GM18505 (cell line): Measurements from ENCODE around the gene SPECC1L.
"Not testable (repeated sequence)": the region's sequence is repeated elsewhere in the genome, so short reads cannot be mapped to it uniquely, and the experiment has no call there.

Experiments used
- ATAC-seq: cut with Tn5 transposase; IDR thresholded peaks from one replicate; pipeline ENCODE4 v1.9.1; 2021; ENCODE audit not compliant: unreplicated experiment
- POLR2A ChIP-seq: IDR thresholded peaks from 4 replicates; pipeline ENCODE4 v1.6.1; 2011; ENCODE audit warnings: borderline replicate concordance; ENCODE audit not compliant: insufficient read depth, insufficient read length; ENCODE audit errors: extremely low read depth

The SPECC1L gene

DNA sequence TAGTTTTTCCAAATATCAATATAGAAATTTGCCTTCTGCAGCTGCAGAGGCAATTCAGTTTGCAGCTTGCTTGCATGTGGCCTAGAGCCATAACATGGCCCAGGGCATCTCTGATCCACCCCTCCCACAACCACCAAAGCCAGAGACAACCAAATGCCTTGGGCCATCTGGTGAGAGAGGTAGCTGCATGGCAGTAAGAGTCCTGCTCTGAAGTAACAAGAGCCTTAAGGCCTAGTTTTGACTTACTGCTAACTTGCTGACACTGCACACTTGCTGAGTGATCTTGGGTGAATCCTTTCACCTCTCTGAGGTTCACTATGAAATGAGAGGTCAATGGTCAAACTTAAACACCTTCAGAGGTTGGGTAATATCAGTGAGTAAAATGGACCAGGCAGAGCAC lies 4.9 kb upstream of the SPECC1L start:
- ATAC-seq: no peak
- TF ChIP-seq POLR2A: no peak

DNA sequence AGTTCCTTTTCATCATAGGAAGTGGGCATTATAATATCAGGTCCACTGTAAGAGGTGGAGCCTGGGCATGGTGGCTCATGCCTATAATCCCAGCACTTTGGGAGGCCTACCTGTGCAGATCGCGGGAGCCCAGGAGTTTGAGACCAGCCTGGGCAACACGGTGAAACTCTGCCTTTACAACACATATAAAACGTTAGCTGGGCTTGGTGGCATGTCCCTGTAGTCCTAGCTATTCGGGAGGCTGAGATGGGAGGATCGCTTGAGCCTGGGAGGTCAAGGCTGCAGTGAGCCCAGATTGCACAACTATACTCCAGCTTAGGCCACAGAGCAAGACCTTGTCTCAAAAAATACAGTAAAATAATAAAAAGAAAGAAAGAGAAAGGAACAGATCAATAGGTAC lies 4.1 kb upstream of the SPECC1L start:
- ATAC-seq: not testable (repeated sequence)

DNA sequence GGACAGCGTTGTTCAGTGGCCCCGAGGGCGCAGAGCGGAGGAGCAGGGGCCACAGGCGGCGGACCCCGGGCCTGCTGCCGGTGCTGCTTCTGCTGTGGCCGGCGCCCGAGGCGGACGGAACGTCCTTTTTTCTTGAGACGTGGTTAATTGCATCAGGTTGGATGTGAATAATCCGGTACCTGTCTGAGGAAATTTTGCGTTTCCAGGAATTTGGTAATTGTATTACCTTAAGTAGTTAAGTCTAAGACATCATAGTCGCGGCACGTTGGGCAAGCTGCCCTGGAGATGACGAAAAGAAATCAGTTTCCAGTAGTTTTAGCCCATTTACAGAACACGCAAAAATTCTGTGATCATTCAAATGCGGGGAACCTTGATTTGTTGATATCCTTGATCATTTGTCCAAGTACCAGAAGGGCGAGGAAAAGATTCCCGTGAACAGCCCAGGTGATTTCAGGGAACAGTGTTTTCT lies 789 bp downstream of the SPECC1L start:
- ATAC-seq: no peak
- no peak for TF ChIP-seq POLR2A

GRCh38 chr22:24273031-24273430 lies 2.4 kb downstream of the SPECC1L start:
- not testable (repeated sequence) for ATAC-seq

DNA sequence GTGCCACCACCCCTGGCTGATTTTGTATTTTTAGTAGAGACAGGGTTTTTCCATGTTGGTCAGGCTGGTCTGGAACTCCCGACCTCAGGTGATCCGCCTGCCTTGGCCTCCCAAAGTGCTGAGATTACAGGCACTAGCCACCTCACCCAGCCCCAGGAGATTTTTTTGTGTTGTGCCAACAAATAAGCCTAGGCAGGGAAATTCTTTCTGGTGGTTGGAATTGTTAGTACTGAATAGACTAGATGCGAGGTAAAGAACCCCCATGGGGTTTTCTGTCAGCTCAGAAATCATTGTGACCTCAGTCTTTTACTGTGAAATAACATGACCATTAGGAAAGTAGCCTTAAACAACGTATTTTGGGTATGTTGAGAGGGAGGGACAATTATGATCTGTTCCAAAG lies 3.3 kb downstream of the SPECC1L start:
- ATAC-seq: not testable (repeated sequence)

DNA sequence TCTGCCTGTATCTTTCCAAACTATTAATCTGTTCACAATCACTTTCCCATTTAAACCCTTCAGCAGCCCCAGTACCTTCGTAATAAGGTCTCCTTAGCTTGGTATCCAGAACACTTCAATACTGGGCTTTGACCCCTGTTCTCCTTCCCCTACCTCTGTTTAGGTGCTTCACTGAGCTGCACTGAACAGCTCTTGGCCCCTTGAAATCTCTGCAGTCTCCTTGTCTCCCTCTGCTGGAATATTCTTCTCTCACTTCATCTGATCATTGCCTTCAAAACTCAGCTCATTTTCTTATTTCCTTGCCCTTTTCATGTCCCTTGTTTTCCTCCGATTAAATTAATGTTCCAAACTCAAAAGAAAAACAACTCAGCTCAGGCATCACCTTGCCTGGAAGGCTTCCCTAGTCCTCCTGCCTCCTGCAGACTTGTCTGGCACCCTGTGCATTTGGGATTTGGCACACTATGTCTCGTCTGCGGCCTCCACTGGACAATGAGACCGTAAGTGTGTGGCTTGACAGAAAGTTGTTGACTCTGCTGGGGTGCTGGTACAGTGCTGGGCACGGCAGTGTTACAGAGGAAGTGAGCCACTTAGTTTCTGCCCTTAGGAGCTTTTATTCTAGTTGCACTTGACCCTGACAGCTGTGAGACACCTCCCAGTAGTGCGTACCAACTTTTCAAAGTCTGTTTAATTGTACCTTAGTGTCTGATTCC lies 4.2 kb downstream of the SPECC1L start:
- ATAC-seq: not testable (repeated sequence)

DNA sequence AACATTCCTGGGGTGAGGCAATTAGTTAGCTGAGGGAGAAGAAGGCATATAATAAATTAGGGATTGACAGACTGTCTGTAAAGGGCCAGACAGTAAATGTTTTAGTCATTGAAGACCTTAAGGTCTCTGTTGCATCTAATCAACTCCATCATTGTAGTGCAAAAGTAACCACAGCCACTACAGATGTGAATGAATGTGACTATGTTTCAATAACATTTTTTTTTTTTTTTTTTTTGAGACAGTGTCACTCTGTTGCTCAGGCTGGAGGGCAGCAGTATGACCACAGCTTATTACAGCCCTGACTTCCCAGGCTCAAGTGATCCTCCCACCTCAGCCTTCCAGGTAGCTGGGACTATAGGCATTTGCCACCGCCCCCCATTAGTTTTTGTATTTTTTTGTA lies 9.7 kb downstream of the SPECC1L start:
- not testable (repeated sequence) for ATAC-seq

DNA sequence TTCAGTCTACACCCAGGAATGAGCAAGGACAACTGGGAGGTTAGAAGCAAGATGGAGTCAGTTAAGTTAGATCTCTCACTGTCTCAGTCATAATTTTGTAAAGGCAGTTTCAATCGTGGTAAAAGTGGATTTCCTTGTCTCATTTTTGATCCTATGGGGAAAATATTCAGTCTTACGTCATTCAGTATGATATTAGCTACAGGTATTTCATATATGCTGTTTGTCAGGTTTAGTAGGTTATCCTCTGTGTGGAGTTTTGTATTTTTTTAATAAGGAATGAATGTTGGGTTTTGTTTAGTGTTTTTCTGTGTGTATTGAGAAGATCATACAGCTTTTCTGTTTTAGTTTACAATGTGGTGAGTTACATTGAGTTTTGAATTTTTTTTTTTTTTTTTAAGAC lies 11.8 kb downstream of the SPECC1L start:
- ATAC-seq: no peak
- no peak for TF ChIP-seq POLR2A

DNA sequence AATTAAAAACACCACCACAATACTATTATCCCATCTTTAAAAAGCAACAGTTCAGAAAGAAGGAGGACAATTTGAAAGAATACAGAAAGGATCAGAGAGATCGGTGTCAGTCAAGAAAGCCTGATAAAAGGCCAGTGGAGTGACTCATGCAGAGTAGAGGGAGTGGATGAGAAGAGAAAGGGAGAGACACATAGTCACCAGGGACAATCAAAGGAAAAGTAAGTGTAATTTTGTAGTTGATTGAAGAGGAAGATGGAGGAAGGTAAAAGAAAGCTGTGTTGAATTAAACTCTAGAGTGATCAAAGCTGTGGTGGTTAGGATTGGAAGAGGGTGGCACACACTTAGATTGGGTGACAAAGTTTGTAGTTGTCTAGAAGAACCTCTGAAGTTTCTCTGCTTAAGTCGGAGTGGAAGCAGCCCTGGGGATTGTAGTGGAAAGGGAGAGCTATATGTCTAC lies 14.1 kb downstream of the SPECC1L start:
- no peak for ATAC-seq

GRCh38 chr22:24285245-24285644 lies 14.6 kb downstream of the SPECC1L start:
- no peak for ATAC-seq
- no peak for TF ChIP-seq POLR2A

More for the DNA sequence above, 14.1 kb downstream of the SPECC1L start:
- TF ChIP-seq POLR2A: no peak

- ATAC-seq: not testable (repeated sequence)
Observed at GRCh38 chr22:24287212-24287611, 16.6 kb downstream of the SPECC1L start.

DNA sequence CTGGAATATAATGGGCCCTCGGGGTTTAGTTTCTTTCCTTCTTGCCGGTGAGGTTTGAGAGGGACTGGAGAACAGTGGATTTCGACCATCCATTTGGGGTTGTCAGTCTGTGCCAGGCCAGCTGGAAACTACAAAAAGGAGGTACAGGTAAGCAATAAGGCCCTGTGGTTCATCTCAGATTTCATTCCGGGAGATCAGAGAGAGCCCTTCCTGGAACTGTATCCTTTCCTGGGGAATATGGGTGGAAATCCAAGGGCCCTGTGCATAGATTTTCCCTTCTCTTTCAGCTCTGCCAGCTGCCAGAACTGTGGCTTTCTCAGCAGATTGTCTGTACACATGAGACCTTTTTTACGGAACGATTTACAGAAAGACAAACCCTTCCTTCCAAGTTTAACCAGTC lies 17.2 kb downstream of the SPECC1L start:
- not testable (repeated sequence) for ATAC-seq

DNA sequence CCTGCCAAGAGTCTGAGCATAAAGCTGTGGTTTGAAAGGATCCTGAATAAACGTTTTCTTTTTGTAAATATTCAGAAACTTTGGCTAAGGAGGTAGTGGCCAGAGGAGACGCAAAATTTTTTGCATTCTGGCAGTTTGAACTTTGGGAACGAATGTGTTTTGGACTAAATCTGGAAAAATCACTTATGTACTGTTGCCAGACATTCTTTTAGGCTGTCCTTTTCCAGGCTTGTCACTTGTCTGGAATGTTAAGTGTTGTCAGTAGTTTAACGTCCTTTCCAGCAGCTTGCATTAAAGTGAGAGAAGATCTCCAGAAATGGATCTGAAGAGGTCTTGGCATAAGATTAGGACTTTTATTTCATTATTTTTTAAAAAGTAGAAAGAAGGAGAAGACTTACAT lies 18.5 kb downstream of the SPECC1L start:
- ATAC-seq: no peak
- no peak for TF ChIP-seq POLR2A

DNA sequence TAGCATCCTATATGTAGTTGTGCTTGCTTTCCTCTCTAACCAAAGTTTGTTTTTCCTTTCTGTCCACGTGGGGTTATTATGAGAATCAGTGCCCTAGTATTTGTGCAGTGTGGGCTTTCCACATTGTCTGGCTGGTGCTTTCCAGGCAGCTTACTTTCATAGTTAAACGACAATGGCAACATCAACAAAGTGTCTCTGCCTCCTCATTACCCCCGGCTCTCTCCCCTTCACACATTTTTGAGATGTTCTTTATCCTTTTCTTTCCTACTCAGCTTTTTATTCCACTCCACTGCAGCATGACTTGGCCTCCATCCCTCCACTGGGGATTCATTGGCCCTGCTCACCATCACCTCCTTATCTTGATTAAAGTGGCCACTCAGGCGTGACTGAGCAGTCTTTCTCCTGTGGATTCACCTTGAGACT lies 19.1 kb downstream of the SPECC1L start:
- no peak for ATAC-seq
- no peak for TF ChIP-seq POLR2A

DNA sequence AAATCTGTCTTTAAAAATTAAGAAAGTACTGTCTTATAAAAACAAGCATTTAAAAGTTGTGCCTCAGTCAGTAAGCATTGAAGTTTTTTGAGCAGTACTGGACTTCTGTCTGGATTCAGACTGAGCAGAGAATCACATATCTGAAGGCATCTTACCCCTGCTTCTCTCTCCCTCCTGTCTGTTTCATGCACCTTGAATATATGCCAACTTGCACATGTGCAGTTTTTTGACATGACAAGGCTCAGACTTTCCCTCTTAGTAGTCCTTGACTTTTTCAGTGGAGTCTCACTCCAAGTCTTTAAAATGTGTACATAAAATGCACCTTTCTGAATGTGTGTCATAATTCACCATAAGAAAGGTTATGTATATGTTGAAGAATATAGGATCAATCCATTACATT lies 19.8 kb downstream of the SPECC1L start:
- no peak for ATAC-seq
- no peak for TF ChIP-seq POLR2A
